Osteocyte (in vitro differentiated cells): Measurements from ENCODE around the gene IDE. TPM values are rescaled to one million over a fixed set of nuclear protein-coding genes. Genes with fewer than 3 reads are reported as not detected.

ENCODE experiments used
- DNase-seq: peaks from one replicate; pipeline ENCODE4 v3.0.0; 2021; ENCODE audit warnings: mixed read lengths; ENCODE audit not compliant: unreplicated experiment; ENCODE audit errors: extremely low spot score
- H3K27ac Mint-ChIP-seq: one replicate; pipeline ENCODE4 v1.8.0; 2021; ENCODE audit warnings: mild to moderate bottlenecking, mixed read lengths; ENCODE audit not compliant: unreplicated experiment
- H3K27me3 Mint-ChIP-seq: one replicate; pipeline ENCODE4 v1.8.0; 2021; ENCODE audit warnings: mixed read lengths; ENCODE audit not compliant: unreplicated experiment
- H3K36me3 Mint-ChIP-seq: one replicate; pipeline ENCODE4 v1.8.0; 2021; ENCODE audit warnings: mixed read lengths; ENCODE audit not compliant: unreplicated experiment
- H3K4me1 Mint-ChIP-seq: one replicate; pipeline ENCODE4 v1.8.0; 2021; ENCODE audit warnings: mixed read lengths; ENCODE audit not compliant: unreplicated experiment
- H3K4me3 Mint-ChIP-seq: one replicate; pipeline ENCODE4 v1.8.0; 2021; ENCODE audit warnings: mild to moderate bottlenecking, moderate library complexity, mixed read lengths; ENCODE audit not compliant: unreplicated experiment
- H3K9me3 Mint-ChIP-seq: one replicate; pipeline ENCODE4 v1.8.0; 2021; ENCODE audit warnings: mixed read lengths; ENCODE audit not compliant: unreplicated experiment
- CTCF ChIP-seq: fragments of 200-600 bp; sonication (generic); IDR thresholded peaks from 2 replicates; pipeline ENCODE4 v1.5.0; 2021; ENCODE audit warnings: antibody characterized with exemption, mild to moderate bottlenecking, moderate library complexity
- total RNA-seq: library from RNA; stranded (reverse); gene quantifications from 2 replicates; pipeline ENCODE4 v1.2.1, GENCODE V29; 2021

The IDE gene
- total RNA-seq, 1 donor from 2014 or later: 42.4 TPM

- Mint-ChIP-seq H3K4me1 (peaks cover 3% of the 10 kb centered on the region), H3K27ac (no peak overlapping the region), H3K36me3 (peaks cover 4% of the 10 kb centered on the region), H3K27me3 (peaks cover 11% of the 10 kb centered on the region), H3K9me3 (peaks cover 4% of the 10 kb centered on the region), H3K4me3 (no peak overlapping the region)
- no peak for TF ChIP-seq CTCF
- DNase-seq: no peak
These were observed 155.7 kb downstream of the IDE start for GRCh38 chr10:92418221-92418620.

- DNase-seq: no peak
- peaks cover 12% of the 10 kb centered on the region for H3K27me3 Mint-ChIP-seq
- no peak overlapping the region for H3K27ac Mint-ChIP-seq
- H3K4me3 Mint-ChIP-seq: no peak overlapping the region
- peaks cover 4% of the 10 kb centered on the region for H3K9me3 Mint-ChIP-seq
- H3K36me3 Mint-ChIP-seq: no peaks in the 10 kb centered on the region
- TF ChIP-seq CTCF: no peak
- no peaks in the 10 kb centered on the region for H3K4me1 Mint-ChIP-seq
These were observed 160.4 kb downstream of the IDE start for GRCh38 chr10:92413519-92413918.

- Mint-ChIP-seq H3K4me1 (no peaks in the 10 kb centered on the region), H3K9me3 (peaks cover 4% of the 10 kb centered on the region), H3K27me3 (peaks cover 10% of the 10 kb centered on the region), H3K4me3 (no peak overlapping the region), H3K36me3 (no peaks in the 10 kb centered on the region), H3K27ac (no peak overlapping the region)
- no peak for DNase-seq
- TF ChIP-seq CTCF: no peak
These were observed 160.9 kb downstream of the IDE start for GRCh38 chr10:92413011-92413410.

GRCh38 chr10:92411406-92411805 lies 162.5 kb downstream of the IDE start:
- H3K4me3 Mint-ChIP-seq: no peak overlapping the region
- no peak for DNase-seq
- peaks cover 15% of the 10 kb centered on the region for H3K27me3 Mint-ChIP-seq
- no peaks in the 10 kb centered on the region for H3K36me3 Mint-ChIP-seq
- peaks cover 4% of the 10 kb centered on the region for H3K9me3 Mint-ChIP-seq
- TF ChIP-seq CTCF: no peak
- no peaks in the 10 kb centered on the region for H3K4me1 Mint-ChIP-seq
- no peak overlapping the region for H3K27ac Mint-ChIP-seq

- Mint-ChIP-seq H3K27ac (no peak overlapping the region), H3K36me3 (no peaks in the 10 kb centered on the region), H3K9me3 (no peaks in the 10 kb centered on the region), H3K27me3 (peaks cover 18% of the 10 kb centered on the region), H3K4me1 (no peaks in the 10 kb centered on the region), H3K4me3 (no peak overlapping the region)
- TF ChIP-seq CTCF: no peak
- DNase-seq: no peak
These were observed 163.4 kb downstream of the IDE start for GRCh38 chr10:92410501-92410900.
